OCI-LY1 (cell line): ENCODE measurements around the gene ACTA1.

Experiments used
- H2AFZ ChIP-seq: fragments of 200-600 bp; sonication (generic), shearing (Covaris generic); 2 replicates; pipeline ENCODE4 v1.6.0; 2014; ENCODE audit warnings: antibody characterized with exemption, mild to moderate bottlenecking, low read length
- H3F3A ChIP-seq: fragments of 200-600 bp; sonication (generic), shearing (Covaris generic); 2 replicates; pipeline ENCODE4 v1.6.0; 2014; ENCODE audit warnings: mild to moderate bottlenecking, antibody characterized with exemption, low read length, moderate library complexity; ENCODE audit not compliant: insufficient read depth
- H3K27ac ChIP-seq: fragments of 200-600 bp; sonication (generic); 2 replicates; pipeline ENCODE4 v1.5.1; 2014; ENCODE audit warnings: low read length, mixed run types, mild to moderate bottlenecking, low read depth; ENCODE audit not compliant: poor library complexity, severe bottlenecking
- H3K27me3 ChIP-seq: fragments of 200-600 bp; sonication (generic); 2 replicates; pipeline ENCODE4 v1.6.0; 2014; ENCODE audit warnings: antibody characterized with exemption, mild to moderate bottlenecking, low read length, moderate library complexity; ENCODE audit not compliant: insufficient read depth
- H3K36me3 ChIP-seq: fragments of 200-600 bp; sonication (generic); 2 replicates; pipeline ENCODE4 v1.6.1; 2014; ENCODE audit warnings: mild to moderate bottlenecking, antibody characterized with exemption, low read length, moderate library complexity, mixed read lengths; ENCODE audit not compliant: insufficient read depth
- H3K4me1 ChIP-seq: fragments of 200-600 bp; sonication (generic); 2 replicates; pipeline ENCODE4 v1.5.1; 2014; ENCODE audit warnings: mild to moderate bottlenecking, low read length, moderate library complexity; ENCODE audit not compliant: insufficient read depth, severe bottlenecking
- H3K4me2 ChIP-seq: fragments of 200-600 bp; sonication (generic), shearing (Covaris generic); 2 replicates; pipeline ENCODE4 v1.6.1; 2014; ENCODE audit warnings: low read length
- H3K4me3 ChIP-seq: fragments of 200-600 bp; sonication (generic); 2 replicates; pipeline ENCODE4 v1.5.1; 2014; ENCODE audit warnings: low read length, low read depth, mild to moderate bottlenecking, mixed read lengths; ENCODE audit not compliant: poor library complexity, severe bottlenecking
- H3K79me2 ChIP-seq: fragments of 200-600 bp; shearing (Covaris generic); 2 replicates; pipeline ENCODE4 v1.6.1; 2016; ENCODE audit warnings: mixed run types, low read length, mixed read lengths; ENCODE audit not compliant: insufficient read depth
- H3K9ac ChIP-seq: fragments of 200-600 bp; sonication (generic), shearing (Covaris generic); 2 replicates; pipeline ENCODE4 v1.6.1; 2014; ENCODE audit warnings: mild to moderate bottlenecking, low read length, mixed read lengths
- H3K9me2 ChIP-seq: fragments of 200-600 bp; sonication (generic), shearing (Covaris generic); 2 replicates; pipeline ENCODE4 v1.6.1; 2014; ENCODE audit warnings: low read depth, mild to moderate bottlenecking, low read length, mixed read lengths
- H3K9me3 ChIP-seq: fragments of 200-600 bp; shearing (Covaris generic); 2 replicates; pipeline ENCODE4 v1.6.1; 2014; ENCODE audit warnings: low read length, mixed read lengths
- H4K20me1 ChIP-seq: fragments of 200-600 bp; sonication (generic), shearing (Covaris generic); 2 replicates; pipeline ENCODE4 v1.6.0; 2016; ENCODE audit warnings: mild to moderate bottlenecking, low read length; ENCODE audit not compliant: insufficient read depth
- CTCF ChIP-seq: fragments of 200-600 bp; sonication (generic), shearing (Covaris generic); IDR thresholded peaks from 2 replicates; pipeline ENCODE4 v1.5.1; 2017; ENCODE audit warnings: mild to moderate bottlenecking, antibody characterized with exemption, low read length, moderate library complexity, mixed read lengths
- EZH2 ChIP-seq: fragments of 200-600 bp; sonication (generic), shearing (Covaris generic); IDR thresholded peaks from 2 replicates; pipeline ENCODE4 v1.8.0; 2017; ENCODE audit warnings: borderline replicate concordance, mixed run types, mild to moderate bottlenecking, antibody characterized with exemption, low read length, moderate library complexity, mixed read lengths

ACTA1 gene

GRCh38 chr1:229464672-229465071 lies 30.8 kb upstream of the ACTA1 start:
- Histone ChIP-seq H3K79me2 (no peaks in the 10 kb centered on the region), H3K4me2 (no peak overlapping the region), H2AFZ (no peak overlapping the region), H3K9ac (no peak overlapping the region), H4K20me1 (no peaks in the 10 kb centered on the region), H3K27ac (no peak overlapping the region), H3K9me3 (no peaks in the 10 kb centered on the region), H3K9me2 (no peaks in the 10 kb centered on the region), H3K4me1 (no peaks in the 10 kb centered on the region), H3F3A (no peaks in the 10 kb centered on the region), H3K36me3 (peaks cover 94% of the 10 kb centered on the region), H3K4me3 (no peak overlapping the region), H3K27me3 (no peaks in the 10 kb centered on the region)
- TF ChIP-seq EZH2 = no peak
- no peak for TF ChIP-seq CTCF

GRCh38 chr1:229461032-229461668 lies 27.3 kb upstream of the ACTA1 start:
- Histone ChIP-seq H3K4me3 (no peak overlapping the region), H4K20me1 (no peaks in the 10 kb centered on the region), H3K36me3 (peaks cover 92% of the 10 kb centered on the region), H3K27ac (no peak overlapping the region), H3K9me3 (no peaks in the 10 kb centered on the region), H3K4me2 (no peak overlapping the region), H3F3A (no peaks in the 10 kb centered on the region), H3K27me3 (no peaks in the 10 kb centered on the region), H3K79me2 (no peaks in the 10 kb centered on the region), H3K9ac (no peak overlapping the region), H3K4me1 (no peaks in the 10 kb centered on the region), H3K9me2 (no peaks in the 10 kb centered on the region; the same call in 1 of the 2 replicates), H2AFZ (no peak overlapping the region)
- TF ChIP-seq EZH2 = no peak
- TF ChIP-seq CTCF = no peak

- Histone ChIP-seq H3K36me3 (peaks cover 85% of the 10 kb centered on the region), H3K9me2 (no peaks in the 10 kb centered on the region; the same call in 1 of the 2 replicates), H3K27me3 (no peaks in the 10 kb centered on the region)
Observed at GRCh38 chr1:229459815-229460214, 25.9 kb upstream of the ACTA1 start.

More at GRCh38 chr1:229459815-229460214, 25.9 kb upstream of the ACTA1 start:
- Histone ChIP-seq H4K20me1 (no peaks in the 10 kb centered on the region), H3K4me2 (no peak overlapping the region), H3K79me2 (no peaks in the 10 kb centered on the region), H3K27ac (no peak overlapping the region), H3K4me1 (no peaks in the 10 kb centered on the region), H3K9ac (no peak overlapping the region), H3F3A (no peaks in the 10 kb centered on the region), H3K4me3 (no peak overlapping the region), H3K9me3 (no peaks in the 10 kb centered on the region), H2AFZ (no peak overlapping the region)
- TF ChIP-seq EZH2 (no peak), CTCF (no peak)
